Endothelial cell of umbilical vein (primary cell): ENCODE data around the gene TBX19. TPM values are rescaled to one million over a fixed set of nuclear protein-coding genes. Genes with fewer than 3 reads are reported as not detected.

Source experiments
- BruUV-seq: library from RNA; stranded (reverse); fragments of 400-500 nt; replicated peaks from 2 replicates; lab custom pipeline; 2021; lab: Mats Ljungman, UMichigan
- CTCF ChIA-PET: fragments of 300-600, 350-600 bp; sonication (Branson Sonifier 250); formaldehyde crosslinking; loops from one replicate; lab custom pipeline; 2021; ENCODE audit warnings: antibody characterized with exemption, inconsistent platforms; lab: Charles Lee
- POLR2A ChIA-PET: fragments of 300-600, 350-600 bp; sonication (Branson Sonifier 250); formaldehyde crosslinking; loops from one replicate; lab custom pipeline; 2021; ENCODE audit warnings: antibody characterized with exemption, inconsistent platforms; lab: Charles Lee
- DNase-seq: peaks from one replicate; pipeline ENCODE4 v3.0.0-alpha.2; 2011; ENCODE audit warnings: low read depth, low spot score
- FAIRE-seq: peaks from 2 replicates; lab custom pipeline; 2011; peaks lifted over from hg19 to GRCh38; lab: Jason Lieb, UNC
- H2AFZ ChIP-seq: 2 replicates; pipeline ENCODE4 v1.6.0; 2012; ENCODE audit warnings: low read depth, low read length, control low read depth, inconsistent platforms
- H3K27ac ChIP-seq: 2 replicates; pipeline ENCODE4 v1.5.1; 2011; ENCODE audit warnings: low read depth, mild to moderate bottlenecking, control low read depth, low read length, moderate library complexity; ENCODE audit not compliant: insufficient read depth
- H3K27me3 ChIP-seq, 2 experiments: 2 replicates each; pipeline versions ENCODE4 v1.6.0 to v1.6.1; 2011; ENCODE audit warnings: low read length in 2 of 2, mixed read lengths in 1 of 2; ENCODE audit not compliant: control insufficient read depth in 2 of 2, insufficient read depth in 2 of 2
- H3K36me3 ChIP-seq, 2 experiments: 2 replicates in 1 of 2; 3 replicates in 1 of 2; pipeline ENCODE4 v1.5.1; 2011; ENCODE audit warnings: low read length in 2 of 2, mild to moderate bottlenecking in 1 of 2, moderate library complexity in 1 of 2; ENCODE audit not compliant: control insufficient read depth in 2 of 2, insufficient read depth in 2 of 2; ENCODE audit errors: extremely low read depth in 1 of 2
- H3K4me1 ChIP-seq: 3 replicates; pipeline ENCODE4 v1.5.1; 2011; ENCODE audit warnings: mild to moderate bottlenecking, low read length; ENCODE audit not compliant: control insufficient read depth, insufficient read depth; ENCODE audit errors: extremely low read depth
- H3K4me2 ChIP-seq: 2 replicates; pipeline ENCODE4 v1.6.1; 2011; ENCODE audit warnings: low read length, control low read depth, mixed read lengths; ENCODE audit not compliant: insufficient read depth
- H3K4me3 ChIP-seq, 3 experiments: fragments of 200-600 bp in 1 of 3; sonication (generic), shearing (Covaris generic) in 1 of 3; replicated peaks in 1 of 3; 2 replicates each; pipeline ENCODE4 v1.5.1; 2011 to 2016; ENCODE audit warnings: control low read depth in 3 of 3, low read length in 3 of 3, mild to moderate bottlenecking in 2 of 3, inconsistent platforms in 1 of 3, low read depth in 1 of 3, moderate library complexity in 1 of 3; ENCODE audit not compliant: insufficient read depth in 1 of 3
- H3K79me2 ChIP-seq: 2 replicates; pipeline ENCODE4 v1.6.0; 2012; ENCODE audit warnings: low read length, inconsistent platforms; ENCODE audit not compliant: control insufficient read depth, insufficient read depth
- H3K9ac ChIP-seq: replicated peaks from 2 replicates; pipeline ENCODE3; 2011; ENCODE audit warnings: low read length, control low read depth; ENCODE audit not compliant: insufficient read depth; ENCODE audit errors: extremely low read depth
- H3K9me1 ChIP-seq: replicated peaks from 3 replicates; pipeline ENCODE4 v1.6.0; 2011; ENCODE audit warnings: mild to moderate bottlenecking, low read length; ENCODE audit not compliant: control insufficient read depth, insufficient read depth; ENCODE audit errors: extremely low read depth
- H3K9me3 ChIP-seq: replicated peaks from 2 replicates; pipeline ENCODE4 v1.5.1; 2012; ENCODE audit warnings: low read length, inconsistent platforms; ENCODE audit not compliant: control insufficient read depth, insufficient read depth
- H4K20me1 ChIP-seq: replicated peaks from 2 replicates; pipeline ENCODE3; 2011; ENCODE audit warnings: mild to moderate bottlenecking, low read length; ENCODE audit not compliant: control insufficient read depth, insufficient read depth; ENCODE audit errors: extremely low read depth
- CTCF ChIP-seq, 2 donors: IDR thresholded peaks; 1 replicate in 1 of 2; 2 replicates in 1 of 2; pipeline ENCODE4 v1.5.1; 2011; ENCODE audit warnings: low read length in 2 of 2, mild to moderate bottlenecking in 2 of 2, moderate library complexity in 2 of 2, control low read depth in 1 of 2, inconsistent platforms in 1 of 2, low read depth in 1 of 2; ENCODE audit not compliant: insufficient read depth in 1 of 2; ENCODE audit errors: extremely low read depth in 1 of 2
- GATA2 ChIP-seq: IDR thresholded peaks from 2 replicates; pipeline ENCODE4 v1.7.0; 2011; ENCODE audit warnings: low read depth, mild to moderate bottlenecking, moderate library complexity, mixed read lengths, low read length; ENCODE audit not compliant: insufficient read length, insufficient read depth
- MYC ChIP-seq: IDR thresholded peaks from one replicate; pipeline ENCODE4 v1.6.1; 2011; ENCODE audit warnings: mild to moderate bottlenecking, low read depth, low read length
- POLR2A ChIP-seq: IDR thresholded peaks from 2 replicates; pipeline ENCODE4 v1.6.1; 2012; ENCODE audit warnings: low read depth, mild to moderate bottlenecking, control low read depth, low read length
- POLR2AphosphoS5 ChIP-seq: IDR thresholded peaks from 2 replicates; pipeline ENCODE4 v1.6.1; 2012; ENCODE audit warnings: low read depth, mild to moderate bottlenecking, control low read depth, low read length, moderate library complexity; ENCODE audit not compliant: insufficient read depth
- dilution Hi-C: fragments of 300-500 bp; cut with MboI; formaldehyde crosslinking; loops from one replicate; pipeline ENCODE4 v1.15.0; 2019; ENCODE audit warnings: low sequenced_read_pairs; ENCODE audit not compliant: extremely low pct_ligation_motif_present
- intact Hi-C: fragments of 100-400 bp; cut with micrococcal nuclease; formaldehyde crosslinking; loops from one replicate; pipeline ENCODE4 v1.10.0; 2022
- polyA plus RNA-seq, 4 experiments: library from polyadenylated mRNA; depleted of rRNA in 3 of 4; stranded (reverse) in 3 of 4; unstranded in 1 of 4; fragments of >200 nt; gene quantifications; 2 replicates each; pipeline versions ENCODE4 v1.2.1 to v1.2.3, GENCODE V29; 2011 to 2012; ENCODE audit warnings: missing spikeins in 1 of 4
- total RNA-seq: library from RNA; stranded (reverse); gene quantifications from 2 replicates; pipeline ENCODE4 v1.2.3, GENCODE V29; 2021

The TBX19 gene
- total and polyA plus RNA-seq, 2 donors (not counting 3 experiments of a cell fraction or from before 2014, with no cell fraction given) = 2.3 to 2.8 TPM

GRCh38 chr1:168235548-168235885 lies 45.2 kb upstream of the TBX19 start:
- no peaks in the 10 kb centered on the region for H3K27me3 ChIP-seq
- H3K79me2 ChIP-seq = peaks cover 8% of the 10 kb centered on the region
- no TSS peak for BruUV-seq
- ChIA-PET CTCF (interaction anchor here (0.6 to 4.4 kb wide), 50 partner anchors 9 to 330 kb away, joined by 3 to 90 read pairs (median 6); partner anchors contain the start of genes SFT2D2 and TBX19), POLR2A (no interaction called here)
- no peak overlapping the region for H3K9ac ChIP-seq
- H2AFZ ChIP-seq = no peak overlapping the region
- no peaks in the 10 kb centered on the region for H3K9me1 ChIP-seq
- dilution Hi-C loops = no loop called here
- no peaks in the 10 kb centered on the region for H4K20me1 ChIP-seq
- peaks cover 19 to 28% of the 10 kb centered on the region in 2 experiments for H3K36me3 ChIP-seq
- H3K4me1 ChIP-seq = no peaks in the 10 kb centered on the region
- no peak overlapping the region for H3K27ac ChIP-seq
- DNase-seq = no peak
- H3K4me2 ChIP-seq = no peak overlapping the region
- TF ChIP-seq POLR2AphosphoS5 = no peak
- TF ChIP-seq GATA2 = no peak
- TF ChIP-seq CTCF (IDR thresholded peaks at IDR 0.05; ENCODE audit: extremely low read depth in 1 of 2, insufficient read depth in 1 of 2, low read depth in 1 of 2, low read length in 2 of 2) = no peak
- no peak for TF ChIP-seq MYC
- no peaks in the 10 kb centered on the region for H3K9me3 ChIP-seq
- intact Hi-C loops = loop anchor here (1.0 to 5.0 kb wide), 3 partner anchors 87 to 339 kb away; no protein-coding TSS in a partner anchor
- no peak overlapping the region for H3K4me3 ChIP-seq
- no peak for FAIRE-seq

GRCh38 chr1:168235937-168236336 lies 44.7 kb upstream of the TBX19 start:
- Histone ChIP-seq H3K27ac (no peak overlapping the region), H3K79me2 (peaks cover 4% of the 10 kb centered on the region), H3K27me3 (no peaks in the 10 kb centered on the region), H3K4me2 (no peak overlapping the region), H2AFZ (no peak overlapping the region), H3K9ac (no peak overlapping the region), H3K9me1 (no peaks in the 10 kb centered on the region), H3K9me3 (no peaks in the 10 kb centered on the region), H3K36me3 (peaks cover 19 to 26% of the 10 kb centered on the region in 2 experiments), H3K4me3 (no peak overlapping the region), H3K4me1 (no peaks in the 10 kb centered on the region), H4K20me1 (no peaks in the 10 kb centered on the region)
- no peak for TF ChIP-seq POLR2A
- TF ChIP-seq MYC = no peak
- no peak for FAIRE-seq
- DNase-seq = no peak
- dilution Hi-C loops (no loop called here), intact Hi-C loops (loop anchor here (1.0 to 5.0 kb wide), 3 partner anchors 86 to 339 kb away; no protein-coding TSS in a partner anchor)
- BruUV-seq = no TSS peak
- ChIA-PET POLR2A (no interaction called here), CTCF (interaction anchor here (0.6 to 4.4 kb wide), 50 partner anchors 9 to 329 kb away, joined by 3 to 90 read pairs (median 6); partner anchors contain the start of genes SFT2D2 and TBX19)
